KBM-7 (cell line): ENCODE measurements around the gene FTO.

Experiments used
- DNase-seq: peaks from one replicate; pipeline ENCODE4 v3.0.0-alpha.2; 2015
- in situ Hi-C: fragments of 300-500 bp; cut with MboI; formaldehyde crosslinking; loops from 2 replicates; pipeline ENCODE4 v1.14.3; 2020; ENCODE audit warnings: low sequenced_read_pairs, low pct_unique_long_range_greater_than_20kb, mixed read lengths

FTO gene

DNA sequence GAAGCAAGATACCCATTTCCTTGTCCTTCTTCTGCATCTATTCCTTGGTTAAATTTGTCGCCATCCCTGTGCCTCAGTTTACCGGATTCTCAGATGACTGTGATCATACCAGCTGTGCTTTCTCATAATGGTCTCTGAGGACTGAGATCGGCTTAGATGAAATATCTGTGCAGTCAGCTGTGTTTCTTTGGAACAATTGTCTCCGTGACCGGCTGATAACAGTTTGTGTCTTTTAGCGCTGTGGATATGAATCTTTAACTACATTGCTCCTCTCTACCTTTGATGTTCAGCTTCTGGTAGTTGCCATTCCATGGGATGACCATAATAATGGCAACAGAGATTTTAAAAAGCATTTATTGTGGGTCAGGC is 473 bp downstream of the FTO start:
- in situ Hi-C loops, result no loop called here
- DNase-seq, result no peak

DNA sequence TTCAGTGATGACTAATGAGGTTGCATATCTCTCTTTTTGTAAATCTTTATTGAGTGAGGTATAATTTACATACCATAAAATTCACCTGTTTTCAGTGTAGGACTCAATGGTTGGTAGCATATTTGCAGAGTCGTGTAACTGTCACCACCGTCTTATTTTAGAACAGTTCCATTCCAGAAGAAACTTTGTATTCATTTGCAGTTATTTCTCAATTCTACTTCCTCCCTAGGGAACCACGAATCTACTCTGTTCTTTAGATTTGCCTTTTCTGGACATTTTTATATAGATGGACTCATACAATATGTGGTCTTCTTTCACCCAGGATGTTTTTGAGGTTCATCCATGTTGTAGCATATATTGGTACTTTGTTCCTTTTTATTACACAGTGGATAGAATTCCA is 3.7 kb downstream of the FTO start:
- in situ Hi-C loops, result no loop called here
- no peak for DNase-seq

DNA sequence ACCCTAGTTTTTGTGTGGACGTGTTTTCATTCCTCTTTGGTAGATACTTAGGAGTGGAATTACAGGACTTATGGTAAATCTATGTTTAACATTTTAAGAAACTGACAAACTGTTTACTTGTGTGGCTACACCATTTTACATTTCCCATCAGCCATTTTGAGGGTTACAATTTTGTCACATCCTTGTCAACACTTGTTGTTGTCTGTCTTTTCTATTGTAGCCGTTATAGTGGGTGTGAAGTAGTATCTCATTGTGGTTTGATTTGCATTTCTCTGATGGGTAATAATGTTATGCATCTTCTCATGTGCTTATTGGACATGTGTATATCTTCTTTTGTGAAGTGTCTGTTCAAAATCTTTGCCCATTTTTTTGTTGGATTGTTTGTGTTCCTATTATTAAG is 4.5 kb downstream of the FTO start:
- DNase-seq, result no peak
- in situ Hi-C loops, result no loop called here

DNA sequence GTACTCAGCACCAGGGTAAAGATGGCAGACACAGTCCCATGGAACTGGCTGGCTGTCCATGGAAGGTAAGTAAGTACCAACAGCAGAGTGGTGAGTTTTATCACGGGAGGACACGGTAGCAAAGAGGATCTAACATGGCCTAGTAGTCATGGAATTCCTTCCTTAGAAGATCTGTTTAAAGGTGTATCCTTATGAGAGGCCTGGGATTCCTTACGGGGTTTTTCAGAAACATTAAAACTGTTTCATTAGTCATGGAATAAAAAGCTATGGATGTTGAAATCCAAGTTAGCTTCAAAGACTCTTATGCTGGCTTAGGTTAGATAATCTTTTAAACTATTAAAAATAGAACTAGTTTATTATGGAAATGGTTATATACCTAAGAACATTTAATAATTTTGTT is 7.4 kb downstream of the FTO start:
- in situ Hi-C loops, result no loop called here
- no peak for DNase-seq

DNA sequence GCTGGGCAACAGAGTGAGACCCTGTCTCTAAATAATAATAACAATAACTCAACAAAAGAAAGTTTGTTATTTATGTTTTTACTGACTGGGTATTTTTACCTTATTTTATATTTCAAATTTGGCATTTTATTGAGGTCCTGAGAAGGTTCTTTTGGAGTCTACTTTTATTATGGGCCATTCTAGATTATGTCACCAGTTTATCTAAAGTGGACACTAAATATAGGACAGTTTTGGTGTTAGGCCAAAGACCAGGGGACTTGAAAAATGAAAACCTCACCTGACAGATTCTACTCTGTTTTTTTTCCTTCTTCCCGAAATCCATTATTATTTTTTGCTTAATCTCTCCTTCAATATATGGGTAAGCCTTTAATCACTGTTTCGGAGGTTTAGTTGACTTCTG is 8.1 kb downstream of the FTO start:
- in situ Hi-C loops, result no loop called here
- no peak for DNase-seq

DNA sequence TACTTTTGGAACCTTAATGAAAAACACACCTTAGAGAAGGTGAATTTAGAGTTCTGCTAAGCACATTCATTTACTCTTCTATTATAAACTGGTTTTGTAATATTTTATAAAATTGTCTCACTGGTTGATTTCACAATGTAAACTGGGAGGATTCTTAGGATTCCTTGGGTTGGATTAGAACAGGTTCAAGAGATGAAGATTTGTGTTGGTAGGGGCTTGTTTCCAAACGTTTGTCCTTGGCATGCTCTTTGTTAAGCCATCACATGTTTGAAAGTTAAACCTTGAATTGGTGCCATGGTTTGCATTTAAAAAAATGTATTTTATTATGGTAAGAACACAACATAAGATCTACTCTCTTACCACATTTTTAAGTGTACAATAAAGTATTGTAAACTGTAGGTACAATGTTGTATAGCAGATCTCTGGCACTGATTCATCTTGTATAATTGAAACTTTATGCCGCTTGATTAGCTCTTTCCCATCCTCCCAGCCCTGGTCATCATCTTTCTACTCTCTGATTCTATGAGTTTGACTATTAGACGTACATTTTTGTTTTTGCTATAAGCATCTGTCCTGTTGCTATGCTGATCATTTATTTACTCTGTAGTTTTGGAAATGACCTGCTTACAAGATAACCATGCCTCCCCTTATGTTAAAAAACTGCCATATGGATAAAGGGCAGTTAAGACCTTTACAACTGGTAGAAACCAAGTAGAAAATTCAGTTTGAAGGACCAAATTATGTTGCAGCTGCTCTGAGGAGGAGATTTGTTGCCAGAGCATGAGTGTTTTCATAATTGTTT is 9.6 kb downstream of the FTO start:
- in situ Hi-C loops, result no loop called here
- DNase-seq, result no peak

DNA sequence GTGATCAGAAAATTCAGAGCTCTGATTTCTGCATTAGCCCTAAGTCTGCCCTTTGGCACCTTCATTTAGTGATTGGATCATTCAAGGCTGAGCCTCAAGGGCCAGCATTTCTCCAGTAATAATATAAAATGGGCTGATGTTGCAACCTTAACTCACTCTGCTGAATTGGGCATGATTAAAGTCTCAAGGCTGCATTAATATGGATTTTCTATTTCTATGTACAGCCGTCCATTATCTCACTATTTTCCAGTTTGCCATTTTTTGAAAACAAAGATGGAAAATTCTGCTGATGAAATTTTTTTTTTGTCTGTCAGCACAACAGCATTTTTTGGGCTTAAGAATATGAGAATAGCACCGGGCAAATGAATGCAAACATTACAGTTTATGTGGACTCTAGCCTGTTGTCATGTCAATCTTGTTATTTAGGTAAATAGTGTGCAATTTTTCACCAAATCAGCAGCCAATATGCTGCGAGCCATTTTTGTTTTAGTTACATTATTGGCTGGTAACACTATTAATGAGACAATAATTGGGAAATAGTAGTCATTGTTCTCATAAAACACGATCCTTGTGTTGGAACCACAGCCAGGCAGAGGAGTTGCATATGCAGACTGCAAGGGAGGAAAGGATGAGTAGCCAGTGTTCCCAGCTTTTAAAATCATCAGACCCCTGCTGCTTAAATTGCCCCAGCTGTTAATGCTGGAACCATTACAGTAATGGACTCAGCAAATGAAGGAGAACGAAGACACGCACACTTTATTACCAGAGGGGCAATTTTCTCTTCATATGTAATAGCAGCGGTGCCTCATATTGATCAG is 10.5 kb downstream of the FTO start:
- no peak for DNase-seq
- in situ Hi-C loops, result no loop called here

DNA sequence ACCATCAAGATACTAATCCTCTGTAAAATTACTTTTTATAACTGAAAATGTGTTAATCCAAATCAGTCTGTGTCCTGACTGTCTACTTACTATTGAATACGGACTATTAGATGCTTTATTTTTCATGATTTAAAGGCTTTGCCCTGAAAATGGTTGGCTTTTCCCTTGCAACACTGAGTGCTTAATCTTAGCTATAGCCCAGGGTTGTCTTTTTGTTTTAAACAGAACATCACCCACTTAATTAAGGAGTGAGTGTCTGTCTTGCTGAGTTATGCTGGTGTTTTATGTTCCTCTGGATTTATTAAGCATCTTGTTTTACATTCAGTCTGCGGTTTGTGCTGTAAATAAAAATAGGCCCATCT is 11.0 kb downstream of the FTO start:
- in situ Hi-C loops, result no loop called here
- DNase-seq, result no peak

DNA sequence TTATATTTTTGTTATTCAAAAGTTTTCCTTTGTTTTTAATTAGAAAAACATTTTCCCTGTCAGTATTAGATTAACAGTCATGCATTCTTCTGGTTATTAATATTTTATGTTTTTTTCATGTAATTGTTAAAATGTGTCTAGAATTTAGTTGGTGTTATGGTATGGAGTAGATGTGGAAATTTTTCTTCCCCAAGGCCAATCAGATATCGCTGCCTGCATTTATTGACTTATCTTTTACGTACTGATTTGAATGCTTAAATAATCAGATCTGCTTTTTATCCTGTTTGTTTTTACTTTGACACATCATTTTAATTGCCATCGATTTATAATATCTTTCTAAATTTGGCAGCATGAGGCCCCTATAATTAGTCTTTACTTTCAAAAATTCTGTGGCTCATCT is 13.6 kb downstream of the FTO start:
- in situ Hi-C loops, result no loop called here
- no peak for DNase-seq

DNA sequence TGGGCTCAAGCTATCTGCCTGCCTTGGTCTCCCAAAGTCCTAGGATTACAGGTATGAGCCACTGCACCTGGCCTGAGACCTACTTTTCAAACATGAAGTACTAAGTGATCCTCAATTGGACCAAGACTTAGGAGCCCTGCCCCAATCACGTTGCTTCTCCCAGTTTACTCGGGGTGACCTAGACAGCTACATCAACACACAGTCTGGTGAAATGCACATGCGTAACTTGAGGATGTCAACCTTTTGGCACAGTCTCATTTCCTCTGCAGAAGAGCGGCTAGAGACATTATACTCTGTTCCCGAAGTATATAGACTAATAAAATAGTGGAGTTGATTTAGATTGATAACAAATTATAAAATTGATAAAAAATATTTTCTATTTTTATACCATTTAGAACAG is 17.1 kb downstream of the FTO start:
- in situ Hi-C loops, result no loop called here
- DNase-seq, result no peak

DNA sequence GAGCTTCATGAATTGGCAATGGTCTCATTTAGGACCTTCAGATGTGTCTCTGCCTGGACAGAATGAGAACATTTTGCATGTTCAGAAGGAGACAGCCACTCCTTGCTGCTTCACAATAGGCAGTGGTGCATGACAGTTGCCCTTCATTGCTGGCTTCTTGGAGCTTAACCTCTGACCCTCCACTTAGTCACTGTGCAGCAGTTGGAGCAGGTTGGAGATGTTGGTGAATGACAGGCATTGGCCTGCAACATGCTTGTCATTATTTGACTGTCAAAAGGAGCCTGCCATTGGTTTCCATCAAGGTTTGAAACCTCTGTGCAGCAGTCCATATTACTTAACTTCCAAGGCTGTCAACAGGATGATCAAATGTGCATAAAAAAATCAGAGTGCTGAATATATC is 22.7 kb downstream of the FTO start:
- DNase-seq, result no peak
- in situ Hi-C loops, result no loop called here

DNA sequence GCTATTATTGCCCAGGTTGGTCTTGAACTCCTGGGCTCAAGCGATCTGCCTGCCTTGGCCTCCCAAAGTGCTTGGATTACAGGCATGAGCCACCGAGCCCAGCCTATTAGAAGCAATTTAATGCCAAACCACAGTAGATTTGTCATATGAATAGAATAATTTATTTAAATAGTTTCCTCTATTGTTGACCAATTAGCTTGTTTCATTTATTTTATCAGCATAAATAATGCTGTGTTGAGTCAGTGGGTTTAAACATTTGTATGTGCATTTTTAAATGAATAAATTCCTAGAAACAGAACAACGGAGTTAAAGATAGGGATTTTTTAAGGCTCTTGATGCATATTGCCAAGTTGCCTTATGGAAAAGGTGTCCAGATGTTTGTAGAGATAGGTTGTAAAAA is 26.7 kb downstream of the FTO start:
- in situ Hi-C loops, result no loop called here
- DNase-seq, result no peak

DNA sequence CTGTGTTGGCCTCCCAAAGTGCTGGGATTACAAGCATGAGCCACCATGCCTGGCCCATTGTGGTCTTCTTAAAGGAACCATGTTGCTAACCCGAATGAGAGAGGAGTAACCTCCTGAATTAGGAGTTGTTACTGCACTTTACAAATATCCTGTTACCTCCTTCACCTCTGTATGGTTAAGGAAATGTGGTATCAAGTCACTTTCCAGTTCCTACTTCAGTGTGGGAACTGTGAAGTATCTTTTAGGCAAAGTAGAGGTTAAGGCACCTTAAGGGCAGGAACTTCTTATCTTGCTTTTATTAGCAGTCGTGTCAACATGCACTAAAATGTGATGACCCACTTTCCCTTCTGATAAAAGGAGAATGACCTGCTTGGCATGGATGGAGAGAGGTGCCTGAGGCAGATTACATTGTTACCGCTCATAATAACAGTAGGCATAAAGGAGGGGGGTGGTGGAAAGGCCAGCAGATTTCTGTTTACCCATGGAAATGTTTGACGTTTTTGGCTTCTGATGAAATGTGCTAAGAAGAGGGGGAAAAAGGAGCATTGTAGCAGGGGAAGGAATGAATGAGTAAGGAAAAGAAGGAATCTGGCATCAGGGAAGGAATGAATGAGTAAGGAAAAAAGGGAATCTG is 28.5 kb downstream of the FTO start:
- no peak for DNase-seq
- in situ Hi-C loops, result no loop called here

DNA sequence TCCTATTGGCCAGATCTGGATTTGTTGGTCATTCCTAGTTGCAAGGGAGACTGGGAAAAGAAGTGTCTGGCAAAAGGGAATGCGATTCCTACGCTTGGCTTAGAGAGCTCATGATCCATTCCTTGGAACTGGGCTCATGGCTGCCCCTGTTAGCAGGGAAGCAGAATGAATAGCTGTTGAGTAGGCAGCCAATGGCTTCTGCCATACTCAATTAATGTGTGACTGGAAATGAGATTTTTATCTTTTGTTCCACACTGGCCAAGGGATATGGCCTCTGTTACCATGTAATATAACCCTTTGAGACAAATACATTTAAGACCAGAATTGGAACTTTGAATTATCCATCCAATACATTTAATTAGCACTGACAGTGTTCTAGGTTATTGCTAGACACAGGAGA is 31.0 kb downstream of the FTO start:
- in situ Hi-C loops, result no loop called here
- DNase-seq, result no peak

DNA sequence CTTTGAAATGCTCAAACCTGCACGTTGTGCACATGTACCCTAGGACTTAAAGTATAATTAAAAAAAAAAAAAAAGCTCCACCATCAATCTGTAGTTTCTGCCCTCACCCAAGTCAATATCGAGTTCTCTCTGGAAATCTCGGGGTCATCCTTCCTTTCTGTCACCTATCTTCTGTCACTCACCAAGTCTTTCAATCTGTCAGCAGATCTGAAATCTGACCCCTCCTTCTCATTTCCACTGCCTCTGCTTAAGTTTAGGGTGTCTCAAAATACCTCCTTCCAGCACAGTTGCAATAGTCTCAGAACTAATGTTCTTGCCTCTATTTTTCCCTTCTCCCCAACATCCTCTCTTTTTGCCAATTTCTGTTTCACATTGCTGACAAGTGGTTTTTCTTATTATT is 32.3 kb downstream of the FTO start:
- no peak for DNase-seq
- in situ Hi-C loops, result no loop called here

DNA sequence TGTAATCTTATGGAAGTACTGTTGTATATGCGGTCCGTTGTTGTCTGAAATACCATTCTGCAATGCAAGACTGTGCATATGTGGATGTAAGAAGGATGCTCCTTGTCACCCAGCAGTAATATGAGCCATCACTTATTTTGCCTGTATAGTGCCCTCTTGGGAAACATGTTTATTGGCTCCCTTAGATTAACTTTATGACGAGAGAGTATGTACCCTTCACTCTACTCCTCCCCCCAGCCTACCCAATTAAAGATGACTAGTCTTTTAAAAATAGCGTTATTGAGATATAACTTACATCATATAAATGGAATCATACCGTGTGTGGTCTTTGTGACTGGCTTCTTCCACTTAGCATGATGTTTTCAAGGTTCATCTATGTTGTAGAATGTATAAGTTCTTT is 33.6 kb downstream of the FTO start:
- no peak for DNase-seq
- in situ Hi-C loops, result no loop called here

DNA sequence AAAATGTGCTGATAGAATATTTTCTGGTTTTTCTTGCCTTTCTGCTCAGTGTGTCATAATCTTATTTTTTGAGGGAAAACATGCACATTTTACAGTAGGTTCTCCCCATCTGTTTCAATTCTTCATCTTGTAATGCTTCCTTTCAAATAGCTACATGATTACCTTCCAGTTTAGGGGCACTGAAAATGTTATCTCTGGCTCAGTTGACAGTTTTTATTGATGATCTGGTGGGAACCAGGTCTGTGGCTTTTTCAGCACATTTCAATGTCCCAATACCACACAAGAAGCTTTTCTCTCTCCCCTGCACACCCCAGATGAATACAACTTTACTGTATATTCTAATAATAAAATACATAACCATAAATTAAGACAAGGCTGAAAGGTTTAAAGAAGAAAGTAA is 36.5 kb downstream of the FTO start:
- in situ Hi-C loops, result no loop called here
- no peak for DNase-seq

DNA sequence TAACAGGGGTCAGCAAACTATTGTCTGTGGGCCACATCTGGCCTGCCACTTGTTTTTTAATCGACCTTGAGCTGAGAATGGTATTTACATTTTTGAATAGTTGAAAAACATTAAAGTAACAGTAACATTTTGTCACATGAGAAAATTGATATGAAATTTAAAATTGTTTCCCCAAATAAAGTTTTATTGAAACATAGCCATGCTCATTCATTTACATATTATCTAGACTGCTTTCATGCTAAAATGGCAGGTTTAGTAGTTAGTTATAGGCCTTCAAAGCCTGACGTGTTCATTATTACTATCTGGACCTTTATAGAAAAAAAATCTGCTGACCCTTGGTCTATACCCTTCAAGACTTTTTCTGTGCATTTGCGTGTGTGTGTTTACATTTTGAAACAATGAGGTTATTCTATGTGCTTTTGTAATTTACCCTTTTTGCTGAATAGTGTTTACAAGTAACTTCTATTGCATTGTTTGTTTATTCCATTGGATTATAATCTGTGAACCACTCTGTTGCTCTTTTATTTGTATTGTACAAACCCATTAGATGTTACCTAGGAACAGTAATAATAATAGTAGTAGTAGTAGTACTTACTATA is 37.1 kb downstream of the FTO start:
- DNase-seq, result no peak
- in situ Hi-C loops, result no loop called here

DNA sequence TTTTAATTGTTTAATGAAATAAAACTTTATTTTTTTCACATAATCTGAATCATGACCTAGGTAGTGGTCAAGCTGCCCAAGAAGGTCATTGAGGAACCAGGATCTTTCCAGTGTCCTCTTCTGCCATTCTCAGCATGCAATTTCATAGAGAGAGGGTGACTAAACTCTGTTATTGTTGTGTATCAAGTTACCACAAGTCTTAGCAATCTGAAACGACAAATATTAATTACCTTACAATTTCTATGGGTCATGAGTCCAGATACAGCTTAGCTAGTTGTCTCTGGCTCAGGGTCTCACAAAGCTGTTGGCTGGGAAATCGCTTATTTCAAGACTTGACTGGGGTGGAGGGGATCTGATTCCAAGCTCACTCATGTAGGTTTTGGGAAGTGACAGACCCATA is 37.6 kb downstream of the FTO start:
- in situ Hi-C loops, result no loop called here
- no peak for DNase-seq

DNA sequence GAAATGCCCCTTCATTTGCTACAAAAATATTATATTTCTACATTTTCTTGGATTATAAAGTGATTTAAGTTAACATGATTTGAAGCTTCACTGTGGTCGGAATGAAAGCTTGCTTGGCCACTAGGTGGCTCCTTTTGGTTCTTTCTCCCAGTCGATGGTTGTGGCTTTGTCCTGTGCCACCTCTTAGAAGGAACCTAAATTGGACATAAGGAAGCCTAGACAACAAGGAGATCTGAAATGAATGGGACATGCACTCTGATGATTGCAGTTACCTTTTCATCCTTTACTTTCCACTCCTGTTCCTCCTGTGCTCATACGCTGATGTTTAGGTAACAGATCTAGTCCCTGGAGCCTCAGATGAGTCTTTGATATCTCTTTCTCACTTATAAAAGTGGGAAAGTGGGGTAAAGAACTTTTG is 39.2 kb downstream of the FTO start:
- in situ Hi-C loops, result no loop called here
- peak; percentile 47 for DNase-seq
